ENCODE measurements around the gene ITGB3BP. TPM values are rescaled to one million over a fixed set of nuclear protein-coding genes. Genes with fewer than 3 reads are reported as not detected.

Gene ITGB3BP, protein sequence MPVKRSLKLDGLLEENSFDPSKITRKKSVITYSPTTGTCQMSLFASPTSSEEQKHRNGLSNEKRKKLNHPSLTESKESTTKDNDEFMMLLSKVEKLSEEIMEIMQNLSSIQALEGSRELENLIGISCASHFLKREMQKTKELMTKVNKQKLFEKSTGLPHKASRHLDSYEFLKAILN
- 26.2 and 26.6 TPM in 2 replicates for total RNA-seq

DNA sequence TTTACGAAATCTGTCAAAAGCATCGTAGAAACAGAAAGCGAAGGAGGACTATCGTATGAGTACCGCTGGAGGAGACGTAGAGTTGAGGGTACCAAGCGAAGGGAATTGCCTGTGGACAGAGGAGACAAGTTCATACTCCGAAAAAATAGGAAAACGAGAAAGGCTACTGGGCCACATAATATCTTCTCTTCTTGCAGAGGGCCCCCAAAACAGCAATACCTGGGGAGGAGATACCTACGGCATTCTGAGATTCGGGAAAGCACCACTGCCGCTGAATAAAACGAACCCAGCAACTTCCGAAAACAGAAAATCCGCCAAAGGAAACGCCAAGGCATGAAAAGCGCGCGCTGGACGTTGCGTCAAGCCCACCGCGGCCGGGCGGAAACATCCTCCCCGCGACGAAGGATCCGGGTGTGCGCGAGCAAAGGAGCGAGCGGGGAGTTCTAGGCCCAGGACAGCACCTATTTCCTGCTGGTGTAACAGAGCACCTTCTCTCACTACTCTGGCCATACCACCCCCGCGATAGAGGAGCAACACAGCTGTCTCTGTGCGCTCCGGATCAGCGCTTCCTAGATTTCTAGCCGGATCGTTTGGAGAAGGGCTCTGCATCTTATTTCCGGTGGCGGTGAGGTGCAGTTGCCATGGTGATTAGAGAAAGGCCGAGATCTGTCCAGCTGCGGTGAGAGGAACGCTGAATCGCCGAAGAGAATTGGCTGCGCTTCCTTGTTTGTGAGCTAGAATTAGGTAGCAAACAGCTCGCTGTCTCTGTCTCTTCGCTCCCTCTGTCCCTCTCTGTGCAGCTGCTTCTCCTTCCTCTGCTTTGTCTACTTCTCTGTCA, at the start of gene ITGB3BP, which contains the start of gene EFCAB7:
ITGB3BP (minus strand) TSS at position 335 of the 838 bp plus-strand sequence; CDS start at position 243, 92 bp downstream.
EFCAB7 (plus strand) TSS at position 635 of the 838 bp plus-strand sequence. CDS start 2,048 bp downstream, outside the sequence.

Other genes starting within 250 kb of the ITGB3BP start
- not detected in 2 replicates for gene FOXD3, start 200.7 kb downstream of the ITGB3BP start, total RNA-seq
- gene ALG6, start 155.6 kb downstream of the ITGB3BP start, total RNA-seq, result 8.4 and 13.2 TPM in 2 replicates
- 3.1 and 3.7 TPM in 2 replicates for gene EFCAB7, start 300 bp upstream of the ITGB3BP start, total RNA-seq
- 22.7 and 24.5 TPM in 2 replicates for gene PGM1, start 70.2 kb upstream of the ITGB3BP start, total RNA-seq

Data from mammary microvascular endothelial cell (primary cell).